A673 (cell line): ENCODE measurements around the gene TCF12. TPM values are rescaled to one million over a fixed set of nuclear protein-coding genes. Genes with fewer than 3 reads are reported as not detected.

Experiments
- BruUV-seq: library from RNA; stranded (reverse); fragments of 400-500 nt; replicated peaks from 2 replicates; lab custom pipeline; 2021; lab: Mats Ljungman, UMichigan
- CTCF ChIA-PET: fragments of 300-600 bp; sonication (Branson Sonifier 250); formaldehyde crosslinking; loops from one replicate; lab custom pipeline; 2022; ENCODE audit warnings: antibody characterized with exemption; lab: Charles Lee
- POLR2A ChIA-PET: fragments of 300-600 bp; sonication (Branson Sonifier 250); formaldehyde crosslinking; loops from one replicate; lab custom pipeline; 2022; ENCODE audit warnings: antibody characterized with exemption; ENCODE audit not compliant: low non-redundant PET; lab: Charles Lee
- DNase-seq: peaks from one replicate; pipeline ENCODE4 v3.0.0-alpha.2; 2015; ENCODE audit warnings: low spot score
- H3K27ac ChIP-seq: fragments of 200-600 bp; sonication (generic); 2 replicates; pipeline ENCODE4 v1.5.1; 2016; ENCODE audit warnings: mixed run types, low read depth, mild to moderate bottlenecking, mixed read lengths, antibody characterized with exemption, low read length; ENCODE audit not compliant: poor library complexity, severe bottlenecking
- H3K27me3 ChIP-seq: fragments of 200-600 bp; sonication (generic); replicated peaks from 2 replicates; pipeline ENCODE4 v1.6.1; 2017; ENCODE audit warnings: mixed run types, low read depth, mild to moderate bottlenecking, mixed read lengths, antibody characterized with exemption, low read length; ENCODE audit not compliant: insufficient read depth, poor library complexity
- H3K36me3 ChIP-seq: fragments of 200-600 bp; sonication (generic); 2 replicates; pipeline ENCODE4 v1.6.1; 2016; ENCODE audit warnings: mixed run types, mild to moderate bottlenecking, mixed read lengths, antibody characterized with exemption, low read length; ENCODE audit not compliant: insufficient read depth, poor library complexity, severe bottlenecking
- H3K4me1 ChIP-seq: fragments of 200-600 bp; sonication (generic); 2 replicates; pipeline ENCODE4 v1.6.1; 2017; ENCODE audit warnings: mixed run types, mild to moderate bottlenecking, mixed read lengths, antibody characterized with exemption, low read length; ENCODE audit not compliant: insufficient read depth, poor library complexity, severe bottlenecking
- H3K4me3 ChIP-seq: fragments of 200-600 bp; sonication (generic); 2 replicates; pipeline ENCODE4 v1.5.1; 2016; ENCODE audit warnings: low read depth, mixed run types, mild to moderate bottlenecking, mixed read lengths, low read length; ENCODE audit not compliant: poor library complexity, severe bottlenecking
- H3K9me3 ChIP-seq: fragments of 200-600 bp; sonication (generic); 2 replicates; pipeline ENCODE4 v1.6.1; 2016; ENCODE audit warnings: mixed run types, low read depth, mild to moderate bottlenecking, mixed read lengths, antibody characterized with exemption, low read length; ENCODE audit not compliant: poor library complexity, severe bottlenecking
- EZH2 ChIP-seq: fragments of 200-600 bp; sonication (generic); IDR thresholded peaks from 2 replicates; pipeline ENCODE4 v1.6.1; 2017; ENCODE audit warnings: borderline replicate concordance, low read depth, mild to moderate bottlenecking, mixed read lengths, antibody characterized with exemption, low read length; ENCODE audit not compliant: poor library complexity, severe bottlenecking
- intact Hi-C: fragments of 100-400 bp; cut with micrococcal nuclease; formaldehyde crosslinking; loops from one replicate; pipeline ENCODE4 v1.10.0; 2022; ENCODE audit not compliant: unreplicated experiment
- total RNA-seq: library from RNA; stranded (reverse); gene quantifications from 2 replicates; pipeline ENCODE4 v1.2.3, GENCODE V29; 2021
- TF ChIP-seq, protein P1 (sequence below): fragments of 300-800, 200-600 bp; sonication (generic); conservative IDR thresholded peaks from 2 replicates; pipeline ENCODE4 v1.5.1; 2017; ENCODE audit warnings: low read depth, mild to moderate bottlenecking, antibody characterized with exemption, low read length, moderate library complexity, mixed read lengths

The TCF12 gene
- total RNA-seq, 1 experiment from 2014 or later = 351 TPM

DNA sequence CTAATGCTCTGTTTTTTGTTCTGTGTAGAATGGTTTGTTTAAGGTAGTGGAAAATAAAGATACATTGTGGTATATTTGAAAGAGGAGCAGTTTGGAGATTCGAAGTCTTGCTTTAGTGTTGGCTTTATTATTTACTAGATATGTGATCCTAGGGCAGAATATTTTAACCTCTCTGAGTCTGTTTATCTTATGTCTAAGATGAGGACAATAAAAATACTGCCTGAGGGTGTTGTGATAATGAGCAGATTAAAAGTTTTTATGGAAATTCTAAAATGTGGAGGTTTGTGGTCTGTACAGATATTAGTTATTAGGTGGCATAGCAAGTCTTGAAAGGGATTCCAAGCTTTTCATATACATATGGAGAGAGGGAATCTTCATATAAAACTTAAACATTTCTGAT, 15.0 kb downstream of the TCF12 start:
- H3K36me3 ChIP-seq = peaks cover 21% of the 10 kb centered on the region
- peaks cover 43% of the 10 kb centered on the region for H3K4me1 ChIP-seq
- no peak overlapping the region for H3K4me3 ChIP-seq
- H3K27me3 ChIP-seq = no peaks in the 10 kb centered on the region
- ChIA-PET POLR2A (no interaction called here), CTCF (no interaction called here)
- intact Hi-C loops = no loop called here
- TF ChIP-seq, protein P1, sequence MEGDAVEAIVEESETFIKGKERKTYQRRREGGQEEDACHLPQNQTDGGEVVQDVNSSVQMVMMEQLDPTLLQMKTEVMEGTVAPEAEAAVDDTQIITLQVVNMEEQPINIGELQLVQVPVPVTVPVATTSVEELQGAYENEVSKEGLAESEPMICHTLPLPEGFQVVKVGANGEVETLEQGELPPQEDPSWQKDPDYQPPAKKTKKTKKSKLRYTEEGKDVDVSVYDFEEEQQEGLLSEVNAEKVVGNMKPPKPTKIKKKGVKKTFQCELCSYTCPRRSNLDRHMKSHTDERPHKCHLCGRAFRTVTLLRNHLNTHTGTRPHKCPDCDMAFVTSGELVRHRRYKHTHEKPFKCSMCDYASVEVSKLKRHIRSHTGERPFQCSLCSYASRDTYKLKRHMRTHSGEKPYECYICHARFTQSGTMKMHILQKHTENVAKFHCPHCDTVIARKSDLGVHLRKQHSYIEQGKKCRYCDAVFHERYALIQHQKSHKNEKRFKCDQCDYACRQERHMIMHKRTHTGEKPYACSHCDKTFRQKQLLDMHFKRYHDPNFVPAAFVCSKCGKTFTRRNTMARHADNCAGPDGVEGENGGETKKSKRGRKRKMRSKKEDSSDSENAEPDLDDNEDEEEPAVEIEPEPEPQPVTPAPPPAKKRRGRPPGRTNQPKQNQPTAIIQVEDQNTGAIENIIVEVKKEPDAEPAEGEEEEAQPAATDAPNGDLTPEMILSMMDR = no peak
- no peak for TF ChIP-seq EZH2
- DNase-seq = no peak
- no TSS peak for BruUV-seq
- H3K9me3 ChIP-seq = no peaks in the 10 kb centered on the region
- no peak overlapping the region for H3K27ac ChIP-seq

DNA sequence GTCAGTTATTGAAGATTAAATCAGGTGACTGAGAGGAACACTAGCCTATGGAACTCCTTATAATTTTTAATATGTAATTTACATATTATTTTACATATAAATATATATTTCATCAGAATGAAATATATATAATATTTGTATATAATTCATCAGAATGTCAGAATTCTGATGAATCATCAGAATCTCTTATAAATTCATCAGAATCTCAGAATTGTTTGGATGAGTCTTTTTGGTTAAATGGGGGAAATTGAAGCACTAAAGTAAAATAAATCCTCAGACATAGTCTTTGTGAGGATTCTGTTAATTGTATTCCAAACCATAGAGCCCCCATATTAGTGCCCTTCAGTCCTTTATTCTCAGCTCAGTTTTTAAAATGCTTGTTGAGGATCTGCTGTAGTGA, 15.4 kb downstream of the TCF12 start:
- Histone ChIP-seq H3K4me3 (no peak overlapping the region), H3K27ac (no peak overlapping the region), H3K4me1 (peaks cover 39% of the 10 kb centered on the region), H3K36me3 (peaks cover 21% of the 10 kb centered on the region), H3K9me3 (no peaks in the 10 kb centered on the region), H3K27me3 (no peaks in the 10 kb centered on the region)
- no TSS peak for BruUV-seq
- ChIA-PET CTCF (no interaction called here), POLR2A (no interaction called here)
- intact Hi-C loops = no loop called here
- DNase-seq = no peak
- TF ChIP-seq EZH2 = no peak
- TF ChIP-seq, protein P1 = no peak

DNA sequence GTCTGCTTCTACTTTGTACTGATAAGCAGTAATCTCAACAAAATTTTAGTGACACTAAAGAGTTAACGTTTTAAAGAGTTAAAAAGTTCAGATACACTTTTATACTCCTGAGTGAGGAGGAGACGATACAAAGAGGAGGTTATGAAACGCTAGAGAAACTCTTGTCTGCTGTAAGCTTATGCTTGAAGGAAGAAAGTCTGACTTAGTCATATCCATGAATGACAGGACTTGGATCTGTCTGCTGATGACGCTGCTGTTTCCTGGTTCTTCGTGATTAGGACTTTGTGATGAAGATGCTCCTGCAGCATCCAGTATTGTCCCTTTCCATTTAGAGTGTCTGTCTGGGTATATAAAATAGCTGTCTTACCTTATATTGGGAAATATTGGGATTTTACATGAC, 15.8 kb downstream of the TCF12 start:
- DNase-seq = no peak
- ChIA-PET POLR2A (no interaction called here), CTCF (no interaction called here)
- peaks cover 17% of the 10 kb centered on the region for H3K36me3 ChIP-seq
- TF ChIP-seq, protein P1 = no peak
- no peak for TF ChIP-seq EZH2
- intact Hi-C loops = no loop called here
- no peaks in the 10 kb centered on the region for H3K9me3 ChIP-seq
- peaks cover 35% of the 10 kb centered on the region for H3K4me1 ChIP-seq
- BruUV-seq = no TSS peak
- no peaks in the 10 kb centered on the region for H3K27me3 ChIP-seq
- no peak overlapping the region for H3K27ac ChIP-seq
- H3K4me3 ChIP-seq = no peak overlapping the region
